HepG2 (cell line): Measurements from ENCODE around the gene ZKSCAN5. TPM values are rescaled to one million over a fixed set of nuclear protein-coding genes. Genes with fewer than 3 reads are reported as not detected.
A peak's percentile ranks its signal among the peaks of the same experiment; 100 is the strongest.

Experiments used
- AGO1 ChIP-seq: fragments of 200-400 bp; formaldehyde crosslinking; IDR thresholded peaks from 2 replicates; pipeline ENCODE4 v1.6.1; 2017; ENCODE audit warnings: mild to moderate bottlenecking, low read depth, low read length, moderate library complexity; ENCODE audit not compliant: poor library complexity, severe bottlenecking
- CSRNP1 ChIP-seq: sonication (generic); formaldehyde crosslinking; IDR thresholded peaks from 2 replicates; pipeline ENCODE4 v1.8.1; 2023; ENCODE audit warnings: mild to moderate bottlenecking, missing genetic modification reagents
- FOXO1 ChIP-seq: sonication (generic); formaldehyde crosslinking; IDR thresholded peaks from 2 replicates; pipeline ENCODE4 v1.4.0; 2020; ENCODE audit warnings: missing genetic modification reagents
- GATA4 ChIP-seq: sonication (generic); IDR thresholded peaks from 2 replicates; pipeline ENCODE4 v1.6.1; 2016; ENCODE audit warnings: antibody characterized with exemption, low read depth, borderline replicate concordance
- IKZF5 ChIP-seq: IDR thresholded peaks from 2 replicates; pipeline ENCODE4 v1.6.1; 2018; ENCODE audit warnings: missing genetic modification reagents, mild to moderate bottlenecking, missing compliant biosample characterization
- MEF2D ChIP-seq: sonication (generic); formaldehyde crosslinking; IDR thresholded peaks from 2 replicates; pipeline ENCODE4 v1.5.1; 2020; ENCODE audit warnings: mild to moderate bottlenecking, missing genetic modification reagents
- NCOA5 ChIP-seq: sonication (generic); formaldehyde crosslinking; IDR thresholded peaks from 2 replicates; pipeline ENCODE4 v1.4.0; 2020; ENCODE audit warnings: missing genetic modification reagents
- NR0B2 ChIP-seq: sonication (generic); formaldehyde crosslinking; IDR thresholded peaks from 2 replicates; pipeline ENCODE4 v1.4.0; 2020; ENCODE audit warnings: mild to moderate bottlenecking, missing genetic modification reagents
- PAWR ChIP-seq: sonication (generic); formaldehyde crosslinking; IDR thresholded peaks from 2 replicates; pipeline ENCODE4 v1.4.0; 2020; ENCODE audit warnings: missing genetic modification reagents, mild to moderate bottlenecking, borderline replicate concordance
- RBM22 ChIP-seq: fragments of 200-400 bp; formaldehyde crosslinking; optimal IDR thresholded peaks from 2 replicates; pipeline ENCODE3; 2017; ENCODE audit warnings: mild to moderate bottlenecking, low read length, moderate library complexity
- RELA ChIP-seq: sonication (generic); formaldehyde crosslinking; IDR thresholded peaks from 2 replicates; pipeline ENCODE4 v1.4.0; 2020; ENCODE audit warnings: missing genetic modification reagents
- SALL1 ChIP-seq: sonication (generic); formaldehyde crosslinking; IDR thresholded peaks from 2 replicates; pipeline ENCODE4 v1.8.0; 2022; ENCODE audit warnings: mild to moderate bottlenecking, missing genetic modification reagents
- SAP130 ChIP-seq: IDR thresholded peaks from 2 replicates; pipeline ENCODE4 v1.6.1; 2016; ENCODE audit warnings: low read depth
- SNAPC2 ChIP-seq: sonication (generic); formaldehyde crosslinking; IDR thresholded peaks from 2 replicates; pipeline ENCODE4 v1.8.1; 2022; ENCODE audit warnings: mild to moderate bottlenecking, missing genetic modification reagents
- USF2 ChIP-seq, 2 experiments: sonication (generic) in 1 of 2; formaldehyde crosslinking in 1 of 2; IDR thresholded peaks; 2 replicates each; pipeline versions ENCODE4 v1.5.1 to v1.6.1; 2011 to 2020; ENCODE audit warnings: borderline replicate concordance in 1 of 2, low read depth in 1 of 2, low read length in 1 of 2, mild to moderate bottlenecking in 1 of 2, missing genetic modification reagents in 1 of 2, moderate library complexity in 1 of 2
- ZFP91 ChIP-seq: sonication (generic); formaldehyde crosslinking; IDR thresholded peaks from 2 replicates; pipeline ENCODE4 v1.9.0; 2022; ENCODE audit warnings: missing genetic modification reagents, mild to moderate bottlenecking, borderline replicate concordance
- ZNF160 ChIP-seq: sonication (generic); formaldehyde crosslinking; IDR thresholded peaks from 2 replicates; pipeline ENCODE4 v1.8.0; 2022; ENCODE audit warnings: mild to moderate bottlenecking, inconsistent platforms, missing genetic modification reagents
- ZNF430 ChIP-seq: sonication (generic); formaldehyde crosslinking; IDR thresholded peaks from 2 replicates; pipeline ENCODE4 v1.9.0; 2021; ENCODE audit warnings: mild to moderate bottlenecking, missing genetic modification reagents
- ZNF672 ChIP-seq: sonication (generic); formaldehyde crosslinking; IDR thresholded peaks from 2 replicates; pipeline ENCODE4 v1.8.1; 2022; ENCODE audit warnings: missing genetic modification reagents
- ZNF788 ChIP-seq: sonication (generic); formaldehyde crosslinking; IDR thresholded peaks from 2 replicates; pipeline ENCODE4 v1.5.0; 2020; ENCODE audit warnings: mild to moderate bottlenecking, missing genetic modification reagents, borderline replicate concordance
- ZNF816 ChIP-seq: sonication (generic); formaldehyde crosslinking; IDR thresholded peaks from 2 replicates; pipeline ENCODE4 v1.8.0; 2022; ENCODE audit warnings: missing genetic modification reagents, mild to moderate bottlenecking, borderline replicate concordance
- polyA plus RNA-seq, 8 experiments: library from polyadenylated mRNA; depleted of rRNA in 3 of 8; stranded (reverse) in 7 of 8; unstranded in 1 of 8; fragments of >200 nt; fragmentation: Illumina TruSeq in 4 of 8; extraction: Trizol in 4 of 8; gene quantifications; 2 replicates each; pipeline versions ENCODE4 v1.2.1 to v1.2.3, GENCODE V29; 2011 to 2016; ENCODE audit warnings: low read depth in 4 of 8, missing spikeins in 1 of 8, mixed read lengths in 1 of 8; ENCODE audit not compliant: insufficient read depth in 1 of 8
- total RNA-seq, 5 experiments: library from RNA; depleted of rRNA; stranded (reverse); fragments of >200 nt; fragmentation: Illumina TruSeq; extraction: Trizol; gene quantifications; 2 replicates each; pipeline ENCODE4 v1.2.3, GENCODE V29; 2016; ENCODE audit warnings: low read depth in 1 of 5

ZKSCAN5 gene
- total and polyA plus RNA-seq, 2 of the 13 experiments (the other 11 are each of a cell fraction or from before 2014, with no cell fraction given): 5.5 to 11.7 TPM

GRCh38 chr7:99558306-99559174, 54.1 kb downstream of the ZKSCAN5 start, which contains the start of gene ZNF655 (continued):
- TF ChIP-seq CSRNP1 (CRISPR knock-in tag): peak; percentile 92
- peak; percentile 49 for TF ChIP-seq AGO1
- peak; percentile 52 for TF ChIP-seq SALL1 (CRISPR knock-in tag)
- TF ChIP-seq ZNF430 (CRISPR knock-in tag): peak; percentile 83
- peak; percentile 61 for TF ChIP-seq IKZF5 (CRISPR knock-in tag)
- peak; percentile 69; the same call in 1 of the 2 replicates for TF ChIP-seq MEF2D (CRISPR knock-in tag)
- peak; percentile 50; the same call in 1 of the 2 replicates for TF ChIP-seq GATA4
- TF ChIP-seq ZNF160 (CRISPR knock-in tag): peak; percentile 78; the same call in 1 of the 2 replicates
- TF ChIP-seq FOXO1 (CRISPR knock-in tag): 0 out of 2 replicates have a peak, but pooled peaks have one; percentile 23
- TF ChIP-seq PAWR: no peak
- TF ChIP-seq RBM22: peak; percentile 77
- TF ChIP-seq NCOA5 (CRISPR knock-in tag): no peak
- peak; percentile 85 for TF ChIP-seq ZFP91 (CRISPR knock-in tag)
- TF ChIP-seq NR0B2 (CRISPR knock-in tag): 0 out of 2 replicates have a peak, but pooled peaks have one; percentile 39
- peak; percentile 63 for TF ChIP-seq ZNF788
- TF ChIP-seq ZNF816 (CRISPR knock-in tag): peak; percentile 91; the same call in 1 of the 2 replicates
- peak; percentile 66; the same call in 1 of the 2 replicates for TF ChIP-seq SNAPC2 (CRISPR knock-in tag)
- TF ChIP-seq SAP130 (CRISPR knock-in tag): peak; percentile 88
- TF ChIP-seq ZNF672 (CRISPR knock-in tag): no peak
- TF ChIP-seq USF2 (IDR thresholded peaks at IDR 0.05; ENCODE audit: low read depth, low read length): no peak
- no peak for TF ChIP-seq USF2 (CRISPR knock-in tag; IDR thresholded peaks at IDR 0.05; ENCODE audit: borderline replicate concordance)
- TF ChIP-seq RELA: peak; percentile 20; the same call in 1 of the 2 replicates
